Stimulated activated CD8-positive, alpha-beta memory T cell treated with anti-CD3 and anti-CD28 coated beads, Interleukin-12 subunit alpha, Interleukin-12 subunit beta, amount 100 ng/mL, for 24 hours (primary cell): ENCODE measurements around the gene SPATA20.

Experiments
- DNase-seq: peaks from one replicate; pipeline ENCODE4 v3.0.0-alpha.2; 2020; ENCODE audit errors: extremely low read depth

SPATA20 gene

GRCh38 chr17:50520483-50520882 lies 26.5 kb upstream of the SPATA20 start:
- DNase-seq = no peak

GRCh38 chr17:50521514-50521913 lies 25.5 kb upstream of the SPATA20 start:
- no peak for DNase-seq

GRCh38 chr17:50522766-50523165 lies 24.2 kb upstream of the SPATA20 start:
- DNase-seq = no peak

- DNase-seq = no peak
These were observed 23.8 kb upstream of the SPATA20 start for GRCh38 chr17:50523208-50523607.

DNA sequence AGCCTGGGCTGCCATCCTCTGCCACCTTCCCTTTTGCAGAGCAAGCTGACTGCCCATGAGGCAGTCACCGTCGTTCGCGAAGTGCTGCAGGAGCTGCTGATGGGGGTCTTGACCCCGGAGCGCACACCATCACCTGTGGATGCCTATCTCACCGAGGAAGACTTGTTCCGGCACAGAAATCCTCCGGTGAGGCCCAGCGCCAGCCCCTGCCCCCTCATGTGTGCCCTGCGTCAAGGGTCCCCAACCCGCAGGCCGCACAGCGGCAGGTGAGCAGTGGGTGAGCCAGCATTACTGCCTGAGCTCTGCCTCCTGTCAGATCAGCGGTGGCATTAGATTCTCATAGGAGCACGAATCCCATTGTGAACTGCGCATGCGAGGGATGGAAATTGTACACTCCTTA lies 22.1 kb upstream of the SPATA20 start:
- DNase-seq = no peak

DNA sequence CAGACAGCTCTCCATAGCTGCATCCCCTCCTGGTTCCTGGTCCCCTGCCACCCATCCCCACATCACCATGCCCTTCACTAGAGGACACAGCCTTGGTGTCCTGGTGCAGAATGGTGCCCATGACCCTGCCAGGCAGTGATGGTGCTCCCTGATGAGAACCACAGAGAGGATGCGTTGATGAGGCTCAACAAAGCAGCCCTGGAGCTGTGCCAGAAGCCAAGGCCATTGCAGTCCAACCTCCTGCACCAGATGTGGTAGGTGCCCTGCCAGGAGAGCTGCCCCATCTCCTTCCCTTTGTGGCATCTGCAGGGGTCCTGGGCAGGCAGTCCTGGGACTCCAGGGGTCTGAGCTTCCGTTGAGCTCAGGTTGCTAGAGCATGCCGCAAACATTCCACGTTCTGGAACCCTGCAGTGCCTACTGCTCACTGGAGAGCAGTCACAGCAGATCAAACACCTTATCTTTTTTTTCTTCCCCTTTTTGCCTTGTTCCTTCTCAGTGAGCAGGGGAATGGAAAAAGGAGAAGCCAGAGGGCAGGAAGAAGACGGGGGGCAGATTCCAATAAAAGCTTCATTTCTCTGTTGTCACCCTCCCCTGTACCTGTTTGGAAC lies 19.7 kb upstream of the SPATA20 start:
- no peak for DNase-seq

DNA sequence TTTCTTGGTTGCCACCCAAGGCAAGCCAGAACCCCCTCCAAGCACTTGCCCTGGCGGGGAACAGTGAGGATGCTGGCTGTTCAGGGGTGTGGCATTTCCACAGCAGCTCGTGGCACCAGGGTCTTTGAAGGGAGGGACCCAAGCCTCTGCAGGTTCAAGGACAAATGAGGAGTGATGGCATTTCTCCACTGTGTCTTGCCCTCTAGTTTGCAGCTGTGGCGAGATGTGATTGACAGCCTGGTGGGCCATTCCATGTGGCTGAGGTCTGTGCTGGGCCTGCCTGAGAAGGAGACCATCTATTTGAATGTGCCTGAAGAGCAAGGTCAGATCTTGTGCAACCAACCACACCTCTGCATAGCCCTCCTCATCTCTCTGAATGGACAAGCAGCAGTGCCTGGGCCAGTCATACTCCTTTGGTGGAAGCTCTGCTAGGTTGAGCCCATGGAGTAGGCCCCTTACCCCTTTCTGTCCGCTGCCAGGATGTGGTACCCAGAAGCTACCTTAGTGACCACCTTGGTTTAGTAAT lies 19.0 kb upstream of the SPATA20 start:
- no peak for DNase-seq

- DNase-seq = no peak
These were observed 17.1 kb upstream of the SPATA20 start for GRCh38 chr17:50529849-50530248.

GRCh38 chr17:50531428-50532025 lies 15.4 kb upstream of the SPATA20 start:
- DNase-seq = no peak

- no peak for DNase-seq
These were observed 14.4 kb upstream of the SPATA20 start, which contains the start of gene EPN3 for GRCh38 chr17:50532452-50533024. EPN3 (plus strand) TSS chr17:50532735; CDS start chr17:50536557, 3,822 bp downstream.

- no peak for DNase-seq
These were observed 13.8 kb upstream of the SPATA20 start for GRCh38 chr17:50533185-50533584.

GRCh38 chr17:50533720-50534148 lies 13.2 kb upstream of the SPATA20 start:
- no peak for DNase-seq

- no peak for DNase-seq
These were observed 12.6 kb upstream of the SPATA20 start for GRCh38 chr17:50534222-50534978.

- no peak for DNase-seq
These were observed 12.0 kb upstream of the SPATA20 start for GRCh38 chr17:50534979-50535326.

DNA sequence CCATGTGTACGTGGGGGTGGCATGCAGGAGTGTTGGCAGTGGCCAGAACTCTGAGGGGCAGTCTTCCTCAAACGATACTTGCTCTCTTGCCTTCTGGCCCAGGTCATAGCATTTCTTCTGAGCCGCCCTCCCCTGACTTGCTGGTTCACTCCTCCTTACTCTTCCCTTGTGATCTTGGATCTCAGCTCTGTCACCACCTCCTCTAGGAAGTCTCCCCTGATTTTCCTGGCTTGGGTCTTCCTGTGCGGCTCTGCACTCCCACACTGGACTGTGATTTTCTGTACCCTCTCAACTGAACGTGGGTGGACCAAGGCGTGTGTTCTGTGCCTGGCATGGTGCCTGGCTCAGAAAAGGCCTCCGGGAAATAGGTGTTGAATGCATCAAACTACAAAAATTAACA lies 11.6 kb upstream of the SPATA20 start:
- no peak for DNase-seq

- no peak for DNase-seq
These were observed 10.0 kb upstream of the SPATA20 start for GRCh38 chr17:50536683-50537646.

DNA sequence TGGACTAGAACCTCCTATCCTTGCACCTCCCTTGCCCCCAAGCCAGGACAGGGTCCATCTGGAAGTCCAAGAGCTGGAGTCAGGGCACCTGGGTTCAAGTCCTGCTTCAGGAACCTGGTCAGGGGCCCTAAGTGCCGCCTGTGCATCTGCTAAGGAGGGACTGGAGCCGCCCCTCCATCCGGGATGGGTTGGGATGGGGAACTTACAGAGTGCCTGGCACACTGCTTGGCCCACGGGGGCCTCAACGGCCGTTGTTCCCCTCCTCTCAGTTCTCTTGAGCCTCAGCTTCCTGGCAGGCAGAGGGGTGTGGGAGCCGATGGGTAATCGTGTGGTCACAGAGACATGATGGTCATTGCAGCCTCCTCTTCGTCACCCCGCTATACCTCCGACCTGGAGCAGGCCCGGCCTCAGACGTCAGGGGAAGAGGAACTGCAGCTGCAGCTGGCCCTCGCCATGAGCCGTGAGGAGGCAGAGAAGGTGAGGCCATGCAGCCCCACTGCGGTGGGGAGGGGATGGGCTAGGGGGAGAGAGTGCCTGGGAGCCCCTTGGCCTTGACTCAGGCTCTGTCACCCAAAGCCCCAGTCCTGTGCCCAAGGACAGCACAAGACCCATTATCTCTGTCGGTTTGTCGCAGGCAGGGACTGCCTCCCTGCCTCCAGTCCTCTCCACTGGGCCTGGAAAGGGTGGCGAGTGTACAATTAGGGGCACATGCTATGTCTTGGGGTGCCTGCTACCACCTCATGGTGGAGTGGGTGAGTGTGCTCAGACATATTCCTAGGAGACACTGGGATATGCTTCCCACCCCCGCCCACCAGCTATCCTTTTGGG lies 9.0 kb upstream of the SPATA20 start:
- no peak for DNase-seq

- DNase-seq = no peak
These were observed 8.2 kb upstream of the SPATA20 start for GRCh38 chr17:50538549-50539410.

GRCh38 chr17:50539762-50540559 lies 7.0 kb upstream of the SPATA20 start:
- no peak for DNase-seq
